Hematopoietic multipotent progenitor cell treated with erythropoietin and hydrocortisone succinate and interleukin-3 and kit ligand, for 15 days (in vitro differentiated cells): ENCODE data around the gene HOXA13.

Experiments
- DNase-seq: peaks from one replicate; pipeline ENCODE4 v3.0.0-alpha.2; 2015; ENCODE audit warnings: low spot score

The HOXA13 gene

DNA sequence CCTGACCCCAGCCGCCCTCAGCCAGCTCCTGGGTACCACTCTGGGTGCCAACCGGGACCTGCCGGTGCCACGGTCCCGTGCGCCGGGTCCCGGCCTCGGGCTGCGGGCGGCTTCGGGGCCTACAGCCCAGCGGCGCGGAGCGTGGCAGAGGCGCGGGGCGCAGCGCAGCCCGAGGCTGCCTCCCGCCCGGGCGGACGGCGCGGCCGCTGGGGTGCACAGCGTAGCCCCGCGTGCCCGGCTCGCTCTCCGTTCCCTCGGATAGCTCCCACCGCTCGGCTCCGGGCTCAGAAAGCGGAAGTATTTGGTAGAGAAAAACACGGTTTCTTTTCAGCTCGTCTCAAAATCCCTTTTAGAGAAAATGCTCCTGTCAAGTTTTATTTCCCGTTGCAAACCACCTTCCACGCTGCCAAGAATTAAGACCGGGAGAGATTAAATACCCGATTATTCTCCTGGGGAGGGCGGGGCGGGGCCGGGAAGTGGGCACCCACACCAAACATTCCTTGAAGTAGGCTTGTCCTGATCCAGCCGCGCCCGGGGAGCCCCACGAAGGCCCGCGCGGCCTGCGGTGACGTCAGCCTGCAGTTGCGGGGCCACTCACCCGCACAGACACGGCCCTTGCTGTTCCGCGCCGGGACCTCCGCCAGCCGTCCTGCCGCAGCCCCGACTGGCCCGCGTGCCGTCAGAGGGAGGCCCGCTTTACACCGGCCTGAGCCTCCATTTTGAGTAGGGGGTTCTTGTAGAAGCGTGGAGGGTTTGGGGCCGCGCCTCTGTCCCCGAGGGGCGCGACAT lies 7.2 kb downstream of the HOXA13 start:
- no peak for DNase-seq

DNA sequence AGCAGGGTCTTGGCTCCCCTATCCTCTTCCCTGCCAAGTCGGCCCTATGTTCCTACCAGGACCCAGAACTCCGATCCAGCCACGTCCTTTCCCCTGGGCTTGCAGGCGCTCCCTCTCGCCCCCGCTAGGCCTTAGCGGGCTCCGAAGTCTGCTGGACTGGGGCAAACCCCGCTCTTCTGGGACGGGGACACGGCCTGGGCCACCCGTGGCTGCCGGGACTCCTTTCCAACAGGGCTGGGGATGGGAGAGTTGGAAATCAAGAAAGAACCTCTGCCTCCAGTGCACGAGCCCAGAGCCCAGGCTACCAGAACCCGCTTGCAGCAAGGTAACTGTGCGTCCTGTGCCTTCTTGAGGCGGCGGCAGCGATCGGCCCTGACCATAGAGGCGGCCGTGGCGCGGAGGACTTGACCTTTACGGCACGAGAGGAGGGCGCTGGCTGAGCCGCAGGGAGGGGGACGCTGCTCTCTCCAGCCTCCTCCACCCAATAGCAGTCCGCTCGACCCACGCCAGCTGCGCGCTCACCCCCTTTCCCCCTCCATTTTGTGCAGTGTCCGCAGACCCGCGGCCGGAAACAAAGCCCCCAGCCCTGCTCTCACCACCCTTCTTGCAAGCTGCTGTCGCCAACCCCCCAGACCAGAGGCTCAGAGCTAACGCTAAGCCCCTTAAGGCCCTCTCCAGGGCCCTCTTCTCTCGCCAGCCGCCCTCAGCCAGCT lies 7.9 kb downstream of the HOXA13 start:
- DNase-seq, result no peak

DNA sequence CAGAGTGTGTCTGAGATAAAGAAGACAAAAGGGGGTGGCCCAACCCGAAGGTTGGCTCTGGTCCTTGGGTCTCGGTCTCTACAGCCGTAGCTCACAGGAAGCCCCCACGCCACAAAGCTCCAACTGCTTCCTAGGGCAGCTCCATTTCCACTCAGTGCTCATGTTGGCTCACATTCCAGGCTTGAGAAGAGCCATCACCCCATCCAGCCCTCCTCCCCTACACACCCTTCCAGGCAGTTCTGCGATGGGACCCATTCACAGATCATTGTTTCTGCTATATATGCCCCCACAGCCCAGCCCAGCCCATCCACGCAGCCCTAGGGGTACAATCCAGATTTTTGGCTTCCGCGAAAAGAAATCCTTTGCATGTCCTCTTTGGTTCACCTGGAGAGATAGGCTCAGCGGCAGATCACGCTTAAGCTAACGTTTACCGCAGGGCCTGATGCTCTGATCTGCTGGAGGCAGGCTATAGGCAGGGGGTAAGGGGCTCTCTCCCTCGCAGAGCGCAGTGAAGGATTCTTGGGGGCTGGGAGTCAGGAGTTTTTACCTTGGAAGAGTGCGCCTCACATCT lies 8.6 kb downstream of the HOXA13 start:
- DNase-seq, result no peak

DNA sequence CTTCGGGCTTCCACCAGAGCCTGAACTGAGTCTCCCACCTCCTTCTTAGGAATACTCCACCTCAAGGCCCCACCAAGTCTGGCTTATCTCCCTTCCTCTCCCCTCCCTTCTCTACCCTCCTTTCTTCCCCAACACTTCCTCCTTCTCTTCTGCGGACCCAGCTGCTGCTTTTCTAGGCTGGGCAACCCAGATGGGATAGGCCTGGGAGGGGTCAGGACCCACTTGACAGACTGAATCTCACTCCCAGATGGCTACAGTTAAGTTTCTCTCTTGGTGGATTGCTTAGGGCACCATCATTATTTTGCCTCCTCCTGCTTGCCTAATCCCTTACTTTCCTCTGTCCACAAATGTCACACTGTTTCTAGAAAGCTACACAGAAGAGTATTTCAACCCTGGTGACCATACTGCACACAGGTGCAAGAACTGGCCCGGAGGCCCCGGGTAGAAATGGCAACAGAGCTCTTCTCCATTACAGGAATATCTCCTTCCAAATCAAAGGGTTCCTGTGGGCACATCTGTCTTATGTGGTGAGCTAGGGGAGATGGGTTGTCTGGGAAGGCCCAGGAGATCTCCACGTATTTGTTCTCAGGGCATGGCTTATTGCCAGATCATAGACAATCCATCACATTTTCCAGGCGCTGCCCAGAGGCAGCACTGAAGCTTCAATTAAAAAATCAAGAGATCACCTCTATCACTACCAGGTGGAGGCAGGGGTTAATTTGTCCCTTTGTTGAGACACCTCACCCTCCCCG lies 9.7 kb downstream of the HOXA13 start:
- DNase-seq, result no peak

DNA sequence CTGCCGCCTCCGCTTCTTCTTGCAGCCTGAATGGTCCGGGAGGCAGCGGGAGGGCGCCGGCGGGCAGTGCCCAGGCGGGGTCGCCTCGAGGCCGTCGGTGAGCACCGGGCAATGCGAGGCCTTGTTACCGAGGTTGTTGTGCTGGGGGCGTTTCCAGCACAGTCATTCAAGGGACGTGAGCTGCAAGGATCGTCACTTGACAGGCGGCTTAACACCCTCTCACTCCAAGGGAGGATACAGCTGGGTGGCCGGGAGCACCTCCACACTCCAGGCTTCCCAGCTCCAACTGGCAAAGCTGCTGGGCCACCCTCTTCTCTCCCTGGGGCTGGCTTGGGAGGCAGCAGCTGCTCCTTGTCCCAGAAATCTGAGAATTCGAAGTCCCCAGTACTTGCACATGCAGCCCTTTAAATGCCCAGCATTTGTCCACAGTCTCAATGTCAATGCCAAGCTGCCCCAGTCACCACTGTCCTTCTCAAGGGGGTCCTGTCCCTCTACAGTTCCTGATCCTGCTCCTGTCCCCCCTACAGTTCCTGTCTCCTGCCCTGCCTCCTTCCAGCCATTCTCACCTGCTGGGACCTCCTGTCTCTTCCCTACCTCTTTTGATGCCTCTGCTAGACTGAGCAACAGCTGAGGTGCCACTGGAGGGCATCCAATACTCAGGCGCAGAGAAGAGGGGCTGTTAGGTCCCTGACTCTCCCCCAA lies 10.4 kb downstream of the HOXA13 start:
- DNase-seq, result no peak

DNA sequence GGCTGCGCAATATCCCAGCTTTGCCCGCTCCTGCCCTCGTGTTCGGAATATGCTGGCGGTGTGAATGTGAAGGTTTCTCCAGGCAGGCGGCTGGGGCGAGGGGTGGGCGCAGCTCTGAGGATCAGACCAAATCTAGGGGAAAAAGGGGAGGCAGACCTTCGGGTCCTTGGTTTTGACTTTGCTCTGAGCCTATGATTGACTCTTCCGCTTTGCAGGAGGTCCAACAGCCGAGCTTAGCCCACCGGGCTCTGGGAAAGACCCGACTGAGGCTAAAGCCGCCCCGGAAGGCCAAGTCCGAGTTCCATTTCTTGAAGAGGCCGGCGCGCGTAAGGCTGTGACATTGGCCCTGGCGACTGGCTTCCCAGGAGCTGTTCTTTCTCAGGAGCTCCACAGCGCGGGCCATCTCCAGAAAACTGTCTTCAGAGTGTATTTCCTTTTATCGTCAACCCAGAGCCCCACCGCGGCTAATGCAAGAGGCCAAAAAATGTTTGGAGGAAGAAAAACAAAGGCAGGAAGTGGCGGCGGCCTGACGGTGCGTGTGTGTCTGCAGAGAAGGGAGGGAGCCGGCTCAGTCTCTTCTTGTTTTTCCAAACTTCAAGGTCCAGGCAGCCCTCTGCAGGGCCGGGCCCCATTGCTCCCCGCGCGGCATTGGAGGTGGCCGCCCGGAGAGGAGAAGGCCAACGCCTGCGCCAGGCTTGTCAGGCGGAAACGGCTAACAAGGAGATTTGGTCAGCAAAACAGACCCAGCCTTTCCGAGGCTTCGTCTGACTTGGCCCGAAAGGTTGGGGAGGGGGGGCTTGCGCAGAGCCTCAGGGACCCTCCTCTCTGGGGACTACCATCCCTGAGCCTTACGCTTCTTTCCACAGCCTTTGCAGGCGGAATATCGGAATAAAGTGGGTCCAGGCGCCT lies 11.3 kb downstream of the HOXA13 start:
- DNase-seq, result no peak

DNA sequence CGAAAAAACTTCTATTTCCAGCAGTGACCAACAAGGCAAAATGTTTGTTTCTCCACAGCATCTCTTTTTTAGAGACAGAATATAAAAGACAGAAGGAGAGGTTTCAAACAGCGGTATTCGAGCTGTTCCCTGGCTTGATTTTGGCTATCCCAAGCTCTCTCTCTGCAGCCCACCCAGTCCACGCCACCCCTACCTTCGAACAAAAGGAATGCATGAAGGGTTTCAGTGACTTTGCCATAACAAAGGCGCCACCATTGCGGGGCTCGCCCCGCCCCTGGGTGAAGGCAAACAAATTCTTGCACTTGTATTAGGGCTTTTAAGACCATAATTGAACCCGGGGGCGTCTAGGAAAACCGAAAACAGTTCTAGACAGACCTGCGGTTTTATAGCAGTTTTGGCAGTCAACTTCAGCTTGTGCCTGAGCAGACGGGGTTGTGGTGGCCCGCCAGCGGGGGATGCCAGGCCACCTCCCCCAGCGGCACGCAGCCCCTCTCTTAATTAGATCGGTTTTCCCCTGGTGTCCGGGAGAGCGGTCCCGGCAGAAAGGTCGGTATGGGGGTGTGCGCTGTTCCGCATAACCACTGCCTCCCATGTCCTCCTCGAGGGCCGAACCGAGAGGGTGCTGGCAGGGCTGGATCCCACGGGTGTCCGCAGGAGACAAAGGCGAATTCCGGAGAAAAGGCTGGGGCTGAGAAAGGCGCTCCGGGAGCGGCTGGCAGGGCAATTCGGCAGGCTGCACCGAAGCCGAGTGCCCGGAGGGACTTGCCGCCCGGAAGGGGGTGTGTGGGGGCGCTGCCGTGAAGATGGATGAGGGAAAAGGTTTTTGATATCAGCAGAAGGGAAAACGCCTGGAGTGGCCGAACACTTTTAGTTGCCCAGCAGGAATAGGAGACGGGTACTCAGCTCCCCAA lies 12.2 kb downstream of the HOXA13 start:
- DNase-seq, result no peak

DNA sequence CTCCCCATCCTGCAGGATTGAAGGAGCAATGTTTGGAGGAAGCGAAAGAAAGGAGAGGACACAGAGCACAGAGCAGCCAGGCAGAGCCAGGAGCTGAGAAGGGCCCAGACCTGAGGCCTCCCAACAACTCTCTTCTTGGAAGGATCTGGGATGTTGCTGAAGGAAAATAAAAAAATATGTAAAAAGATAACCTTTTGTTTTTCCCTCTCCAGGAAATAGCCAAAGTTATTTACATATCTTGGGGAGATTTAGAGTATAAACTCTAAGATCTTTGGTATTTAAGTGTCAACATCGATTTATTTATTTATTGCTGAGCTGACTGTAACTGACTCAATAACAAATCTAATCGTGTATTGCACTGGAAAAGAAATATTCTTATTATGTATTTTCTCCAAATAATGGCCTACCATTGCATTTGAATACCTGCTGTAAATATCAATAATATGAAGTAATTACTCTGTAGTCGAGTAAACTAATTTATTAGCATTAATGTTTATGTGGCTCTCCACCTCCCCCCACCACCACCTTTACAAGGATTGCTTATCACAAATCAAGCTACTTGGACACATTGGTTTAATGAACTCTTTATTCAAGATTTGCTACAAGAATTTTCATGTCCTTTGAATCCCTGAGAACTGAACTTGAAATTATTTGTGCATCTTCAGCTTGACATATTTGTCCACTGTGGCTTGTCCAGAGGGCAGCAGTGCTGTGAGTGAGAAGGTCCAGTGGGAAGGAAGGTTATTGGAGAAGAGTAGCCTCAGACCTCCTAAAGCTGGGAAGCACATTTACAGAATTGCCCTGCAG lies 13.0 kb downstream of the HOXA13 start:
- no peak for DNase-seq

DNA sequence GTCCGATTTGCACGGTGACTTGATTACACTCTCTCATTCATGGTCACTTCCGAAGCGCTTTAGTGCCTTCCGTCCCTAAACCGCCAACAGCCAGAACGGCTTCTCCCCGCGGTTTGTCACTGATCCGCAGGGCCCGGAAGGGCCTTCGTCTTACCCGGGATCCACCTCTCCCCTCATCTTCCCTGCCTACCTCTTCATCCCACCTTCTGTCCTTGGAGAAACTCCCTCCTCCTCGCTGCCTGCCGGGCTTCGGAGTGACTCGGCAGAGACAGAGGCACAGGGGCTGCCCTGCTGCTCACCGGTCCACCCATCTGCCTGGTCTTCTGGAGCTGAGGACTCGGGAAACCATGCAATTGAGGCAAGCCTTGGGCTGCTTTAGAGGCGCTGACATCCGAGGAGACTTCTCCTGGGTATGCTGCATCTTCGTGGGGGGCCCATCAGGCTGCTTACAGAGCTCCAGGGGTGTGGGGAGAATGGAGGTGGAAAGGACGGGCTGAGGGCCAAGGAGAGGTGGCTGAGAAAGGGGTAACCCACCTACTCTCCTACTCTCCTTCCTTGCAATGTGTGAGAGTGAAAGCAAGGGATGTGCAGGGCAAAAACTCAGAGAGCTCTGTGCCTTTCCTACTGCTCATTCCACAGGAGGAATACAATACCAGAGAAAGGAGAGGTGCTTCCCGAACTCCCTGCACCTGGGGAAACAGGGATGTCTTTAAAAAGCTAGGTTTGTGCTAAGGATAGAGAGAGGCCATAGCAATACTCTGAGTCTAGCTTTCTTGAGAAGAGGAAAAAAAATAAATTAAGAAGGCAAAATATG lies 13.8 kb downstream of the HOXA13 start:
- no peak for DNase-seq

DNA sequence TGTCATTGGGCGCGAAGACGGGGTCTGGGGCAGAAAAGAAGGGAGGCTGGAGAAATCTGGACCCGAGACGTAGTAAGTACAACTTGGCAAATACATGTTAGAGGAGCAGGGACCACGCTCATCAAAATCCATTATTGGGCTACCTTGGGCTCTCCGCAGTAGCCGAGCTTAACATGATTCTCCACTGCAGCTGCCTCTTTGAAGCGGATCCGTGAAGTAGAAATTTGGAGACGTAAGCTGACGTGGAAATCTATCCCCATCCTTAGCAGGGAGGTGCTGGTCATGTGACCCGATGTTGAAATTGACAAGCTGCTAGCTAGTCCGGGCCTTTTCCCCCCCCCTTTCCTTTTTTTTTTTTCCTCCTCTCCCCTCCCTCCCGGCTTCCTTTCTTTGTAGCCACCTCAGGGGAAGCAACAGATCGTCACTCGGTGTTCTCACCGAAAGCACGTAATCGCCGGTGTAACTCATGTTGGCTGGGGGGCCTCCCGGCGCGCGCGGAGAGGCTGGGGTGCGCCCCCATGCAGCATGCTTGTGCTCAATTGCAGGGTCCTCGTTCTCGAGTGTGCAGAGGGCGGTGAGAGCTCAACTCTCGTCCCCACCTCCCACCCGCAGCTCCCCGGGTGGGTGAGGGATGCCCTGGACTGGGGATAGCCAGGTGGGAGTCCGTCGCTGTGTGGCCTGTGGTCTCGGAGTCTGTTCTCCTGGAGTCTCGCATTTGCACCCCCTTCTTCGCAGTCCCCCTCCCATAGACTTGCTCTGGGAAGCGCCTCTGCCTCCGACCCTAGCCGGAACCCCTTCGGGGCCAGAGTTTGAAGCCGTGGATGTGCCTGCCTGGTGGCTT lies 14.7 kb downstream of the HOXA13 start, which contains the start of gene HOXA11:
Gene HOXA11 (minus strand): TSS at position 220 of the 841 bp plus-strand sequence. CDS start 88 bp downstream, at position 132.
- no peak for DNase-seq

DNA sequence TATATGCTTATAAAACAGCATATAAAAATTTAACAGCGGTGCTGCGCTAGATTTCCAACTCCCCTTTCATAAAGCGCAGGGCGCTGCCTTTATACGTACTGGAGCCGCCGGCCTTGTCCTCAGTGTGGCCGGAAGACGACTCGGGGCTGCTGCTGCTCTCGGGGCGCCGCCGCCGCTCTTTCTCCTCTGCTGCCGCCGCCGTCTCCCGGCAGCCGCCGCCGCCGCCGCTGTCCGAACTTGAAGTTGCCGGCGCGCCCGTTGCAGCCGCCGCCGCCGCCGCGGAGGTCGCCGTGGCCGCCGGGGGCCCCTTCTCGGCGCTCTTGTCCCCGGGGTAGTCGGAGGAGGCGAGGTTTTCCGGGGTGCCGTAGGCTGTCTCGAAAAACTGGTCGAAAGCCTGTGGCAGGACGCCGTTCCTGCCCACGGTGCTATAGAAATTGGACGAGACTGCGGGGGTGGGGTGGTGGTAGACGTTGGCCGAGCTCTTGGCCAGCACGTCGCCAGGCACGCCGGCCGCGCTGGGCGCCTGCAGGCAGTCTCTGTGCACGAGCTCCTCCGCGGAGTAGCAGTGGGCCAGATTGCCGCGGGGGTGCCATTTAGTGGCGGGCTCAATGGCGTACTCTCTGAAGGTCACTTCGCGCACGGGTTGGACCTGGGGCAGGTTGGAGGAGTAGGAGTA lies 15.4 kb downstream of the HOXA13 start:
- no peak for DNase-seq

DNA sequence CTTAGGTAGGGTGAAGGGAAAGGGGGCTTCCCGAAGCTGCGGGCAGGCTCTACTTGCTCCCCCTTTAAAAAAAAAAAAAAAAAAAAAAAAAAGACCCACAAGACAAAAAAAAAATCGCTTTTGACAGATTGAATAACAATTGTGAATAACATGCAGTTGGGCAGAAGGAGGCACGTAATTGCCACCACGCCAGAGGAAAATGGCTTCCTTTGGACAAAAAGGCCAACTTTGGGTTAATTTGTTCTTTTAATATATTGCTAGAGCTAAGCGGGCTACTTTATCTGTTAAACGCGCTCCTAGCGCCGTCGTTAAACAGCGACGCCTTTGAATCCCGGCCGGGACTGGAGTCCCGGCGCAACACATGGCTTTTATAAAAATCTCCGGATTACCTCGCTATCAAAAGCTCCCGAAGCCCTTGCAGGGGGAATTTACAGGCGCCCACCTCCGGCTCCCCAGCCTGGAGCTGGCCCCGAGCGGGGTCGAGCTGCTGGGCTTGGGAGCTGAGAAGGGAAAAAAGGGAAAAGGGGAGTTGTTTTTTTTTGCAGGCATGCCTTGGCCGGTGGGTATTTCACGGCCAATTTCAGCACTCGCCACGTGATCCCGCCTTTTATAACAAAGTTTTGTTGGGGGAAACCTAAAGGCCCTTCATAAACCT lies 16.1 kb downstream of the HOXA13 start:
- DNase-seq, result no peak

DNA sequence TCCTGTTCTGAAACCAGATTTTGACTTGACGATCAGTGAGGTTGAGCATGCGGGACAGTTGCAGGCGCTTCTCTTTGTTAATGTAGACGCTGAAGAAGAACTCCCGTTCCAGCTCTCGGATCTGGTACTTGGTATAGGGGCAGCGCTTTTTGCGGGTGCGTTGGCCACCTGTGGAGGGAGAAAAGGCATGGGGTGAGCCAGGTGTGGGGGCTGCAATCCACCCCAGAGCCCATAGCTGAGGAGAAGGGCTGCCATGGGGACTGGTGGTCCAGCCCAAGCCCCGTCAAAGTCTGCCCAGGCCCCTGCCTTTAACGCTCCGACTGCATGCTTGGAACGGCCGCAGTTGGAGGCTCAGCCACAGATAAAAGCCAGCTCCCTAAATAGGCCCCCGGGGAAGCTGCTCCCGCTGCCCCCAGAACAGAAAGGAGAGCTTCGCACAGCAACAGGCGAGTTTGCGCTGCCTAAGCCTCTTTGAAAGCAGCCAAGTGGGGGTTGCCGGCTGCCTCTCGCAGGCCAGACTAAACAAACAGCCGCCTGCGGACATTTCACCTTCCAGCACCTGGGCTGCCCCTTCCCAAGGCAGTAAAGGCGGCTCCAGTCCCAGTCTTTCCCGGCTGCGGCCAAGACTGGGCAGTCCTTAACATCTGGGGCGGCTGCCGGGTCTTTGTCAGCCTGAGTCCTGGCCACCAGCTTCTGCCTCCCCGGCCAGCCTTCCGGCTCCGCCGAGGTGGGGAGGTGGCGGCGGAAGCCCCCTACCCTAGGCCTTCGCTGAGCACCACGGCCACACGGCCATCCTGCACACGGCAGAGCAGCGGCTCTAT lies 16.8 kb downstream of the HOXA13 start:
- no peak for DNase-seq

DNA sequence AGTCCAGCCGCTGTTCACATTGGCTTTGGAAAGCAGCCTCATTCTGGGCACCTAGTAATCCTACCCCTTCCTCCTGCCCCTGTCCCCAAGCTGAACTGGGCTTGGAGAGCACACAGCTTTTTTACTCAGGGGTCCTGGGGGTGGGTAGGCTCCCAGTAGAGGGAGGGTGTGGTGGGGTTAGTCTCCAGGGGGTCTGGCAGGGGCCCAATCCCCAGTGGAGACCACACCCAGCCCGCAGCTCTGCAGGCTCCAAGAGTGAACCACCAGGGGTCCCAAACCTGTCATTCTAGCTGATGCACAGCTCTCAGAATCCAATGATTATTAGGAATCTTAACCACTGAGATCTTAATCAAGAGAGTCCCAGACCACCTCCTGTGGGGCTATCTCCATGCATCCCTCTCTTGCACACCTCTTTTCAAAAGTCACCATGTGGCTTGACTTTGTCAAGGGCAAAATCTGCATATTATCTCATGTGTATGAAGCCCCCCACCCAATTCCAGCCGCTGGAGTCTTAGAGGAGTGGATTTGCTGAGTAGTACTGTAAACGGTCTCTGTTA lies 17.5 kb downstream of the HOXA13 start:
- DNase-seq, result no peak
